ENCODE results near the gene GNAT2. TPM values are rescaled to one million over a fixed set of nuclear protein-coding genes. Genes with fewer than 3 reads are reported as not detected.

The GNAT2 gene
- polyA plus RNA-seq, 3 donors: 0.20 TPM; not detected in 2

GRCh38 chr1:109643385-109644230, 24.2 kb upstream of the GNAT2 start:
- DNase-seq: peak; percentile 70

GRCh38 chr1:109642626-109643025, 23.2 kb upstream of the GNAT2 start:
- DNase-seq: no peak

GRCh38 chr1:109641861-109642260, 22.4 kb upstream of the GNAT2 start:
- DNase-seq: no peak

DNA sequence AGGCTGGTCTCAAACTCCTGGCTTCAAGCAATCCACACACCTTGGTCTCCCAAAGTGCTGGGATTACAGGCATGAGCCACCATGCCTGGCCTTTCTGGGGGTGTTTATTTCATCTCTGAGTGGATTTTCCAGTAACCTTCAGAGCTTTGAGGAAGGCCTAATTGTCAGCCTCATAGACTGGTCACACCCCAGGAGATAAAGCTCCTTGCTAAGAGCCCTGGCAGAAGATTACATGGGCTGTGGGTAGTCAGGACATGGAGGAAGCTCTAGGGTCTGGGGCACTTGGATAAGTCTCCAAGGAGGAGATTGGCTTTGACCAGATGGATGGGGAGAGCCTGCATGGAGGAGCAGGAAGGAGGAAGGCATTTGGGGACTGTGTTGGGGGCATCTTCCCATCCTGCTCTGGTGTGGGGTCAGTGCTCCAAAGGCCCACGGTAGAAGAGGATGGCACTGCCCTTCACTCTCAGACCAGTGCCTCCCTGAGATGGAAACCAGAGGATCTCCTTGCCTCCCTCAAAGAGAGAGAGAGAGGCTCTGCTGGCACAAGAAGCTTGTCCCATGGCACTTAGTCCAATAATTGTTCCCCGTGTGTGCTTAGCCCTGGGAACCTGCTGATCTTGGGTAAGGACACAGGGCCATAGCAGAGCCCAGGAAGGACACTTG, 21.8 kb upstream of the GNAT2 start:
- DNase-seq: no peak

DNA sequence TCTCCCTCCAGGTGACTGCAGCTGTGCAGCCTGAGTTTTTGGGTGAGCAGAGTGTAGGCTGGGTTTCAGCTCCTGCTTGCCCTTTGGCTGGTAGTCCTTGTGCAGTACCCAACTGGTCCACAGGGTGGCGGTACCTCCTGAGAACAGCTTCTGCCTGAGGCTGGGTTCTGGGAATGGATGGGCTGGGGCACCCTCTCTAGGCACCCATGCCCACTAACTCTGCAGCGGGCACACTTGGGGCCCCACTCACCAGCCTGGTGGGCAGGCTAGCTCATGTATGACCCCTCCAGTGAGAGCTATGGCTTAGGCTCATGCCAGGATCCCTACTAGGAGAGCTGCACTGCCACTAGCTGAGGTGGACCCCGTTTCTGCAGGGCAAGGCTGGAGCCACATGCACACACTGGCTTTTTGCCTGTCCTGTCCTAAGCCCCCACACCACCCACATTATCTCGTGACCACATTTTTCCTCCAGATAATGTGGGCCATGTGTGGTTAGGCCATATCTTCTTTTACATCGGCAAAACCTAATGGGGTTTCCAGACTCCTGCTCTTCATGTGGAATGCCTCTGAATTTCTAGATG, 21.0 kb upstream of the GNAT2 start:
- DNase-seq: no peak

- no peak for DNase-seq
These were observed 20.4 kb upstream of the GNAT2 start for GRCh38 chr1:109639841-109640184.

DNA sequence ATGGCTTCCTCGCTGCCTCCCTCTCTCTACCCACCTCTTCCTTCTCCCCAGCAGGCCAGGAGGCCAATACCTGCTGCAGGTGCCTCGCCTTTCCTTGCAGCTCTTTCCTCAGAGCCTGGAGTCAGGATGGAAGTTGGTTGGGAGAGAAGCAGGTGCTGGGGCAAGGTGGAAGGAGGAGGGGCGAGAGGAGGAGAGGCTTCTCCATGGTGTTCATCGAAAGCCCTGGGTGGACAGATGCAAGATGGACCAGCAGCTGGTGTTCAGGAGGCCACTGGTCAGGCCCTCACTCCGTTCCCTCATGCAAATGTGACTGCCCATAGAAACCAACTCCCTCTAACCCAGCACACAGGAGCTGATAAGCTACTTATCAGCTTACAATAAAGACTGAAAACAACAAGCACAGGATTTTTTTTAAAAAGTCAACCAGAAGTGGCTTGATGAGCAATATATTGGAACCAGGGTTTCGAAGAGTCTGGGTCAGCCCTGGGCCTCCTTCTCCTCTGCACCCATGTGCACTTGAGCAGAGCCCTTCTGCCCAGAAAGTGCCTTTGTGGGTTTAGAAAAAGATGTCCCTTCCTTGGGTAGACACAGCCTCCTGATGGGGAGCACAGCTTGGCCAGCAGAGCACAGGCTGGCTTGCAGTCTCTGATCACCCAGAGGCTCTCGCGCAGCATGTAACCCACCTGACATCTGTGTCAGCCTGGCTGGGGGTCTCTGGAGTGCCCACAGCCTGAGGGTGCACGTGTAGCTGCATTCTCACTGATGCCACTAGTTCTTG, 19.8 kb upstream of the GNAT2 start:
- no peak for DNase-seq

DNA sequence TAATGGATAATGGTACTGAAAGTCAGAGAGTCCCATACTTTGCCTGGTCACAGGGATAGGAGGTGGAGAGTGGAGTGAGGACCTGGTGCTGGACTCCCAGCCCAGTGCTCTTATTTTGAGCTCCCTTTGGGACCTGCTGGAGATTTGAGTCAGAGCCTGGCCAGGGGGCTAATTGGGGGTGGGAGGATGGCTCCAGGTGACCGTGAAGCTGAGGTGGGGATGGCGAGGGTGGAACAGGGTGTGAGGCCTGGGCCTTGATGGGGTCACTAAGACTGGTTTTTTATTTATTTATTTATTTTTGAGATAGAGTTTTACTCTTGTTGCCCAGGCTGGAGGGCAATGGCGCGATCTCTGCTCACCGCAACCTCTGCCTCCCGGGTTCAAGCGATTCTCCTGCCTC, 18.0 kb upstream of the GNAT2 start:
- DNase-seq: no peak

DNA sequence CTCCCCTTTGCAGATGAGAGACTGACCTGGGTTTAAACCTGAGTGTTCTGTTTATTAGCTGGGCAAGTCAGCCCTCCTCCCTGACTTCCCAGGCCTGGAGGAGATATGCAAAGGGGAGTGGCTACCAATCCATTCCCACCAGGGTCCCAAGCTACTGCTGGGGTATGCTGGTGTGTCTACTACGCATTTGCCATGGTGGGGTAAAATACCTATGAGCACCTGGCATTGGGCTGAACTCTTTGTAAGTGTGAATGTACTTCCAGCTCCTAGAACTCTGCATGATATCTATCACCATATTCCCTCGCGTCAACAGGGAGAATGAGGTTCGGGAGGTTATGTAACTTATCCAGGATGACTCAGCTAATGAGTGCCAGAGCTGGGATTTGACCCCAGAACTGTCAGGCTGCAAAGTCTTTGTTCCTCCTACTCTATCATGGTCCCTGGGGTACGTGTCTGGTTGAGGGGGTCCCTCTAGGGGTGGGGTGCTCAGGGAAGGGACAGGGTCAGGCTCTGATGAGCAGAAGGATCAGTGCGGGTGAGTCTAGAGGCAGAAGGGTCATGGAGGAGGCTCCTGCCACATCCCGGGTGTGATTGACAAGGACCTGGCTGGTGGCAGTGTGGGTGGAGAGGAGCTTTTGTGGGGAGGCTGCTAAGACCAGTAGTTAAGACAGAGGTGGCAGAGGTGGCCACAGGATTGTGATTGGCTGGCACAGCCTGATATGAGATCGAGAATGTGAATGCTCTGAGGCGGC, 17.0 kb upstream of the GNAT2 start:
- no peak for DNase-seq

- DNase-seq: no peak
These were observed 16.4 kb upstream of the GNAT2 start for GRCh38 chr1:109635862-109636200.

DNA sequence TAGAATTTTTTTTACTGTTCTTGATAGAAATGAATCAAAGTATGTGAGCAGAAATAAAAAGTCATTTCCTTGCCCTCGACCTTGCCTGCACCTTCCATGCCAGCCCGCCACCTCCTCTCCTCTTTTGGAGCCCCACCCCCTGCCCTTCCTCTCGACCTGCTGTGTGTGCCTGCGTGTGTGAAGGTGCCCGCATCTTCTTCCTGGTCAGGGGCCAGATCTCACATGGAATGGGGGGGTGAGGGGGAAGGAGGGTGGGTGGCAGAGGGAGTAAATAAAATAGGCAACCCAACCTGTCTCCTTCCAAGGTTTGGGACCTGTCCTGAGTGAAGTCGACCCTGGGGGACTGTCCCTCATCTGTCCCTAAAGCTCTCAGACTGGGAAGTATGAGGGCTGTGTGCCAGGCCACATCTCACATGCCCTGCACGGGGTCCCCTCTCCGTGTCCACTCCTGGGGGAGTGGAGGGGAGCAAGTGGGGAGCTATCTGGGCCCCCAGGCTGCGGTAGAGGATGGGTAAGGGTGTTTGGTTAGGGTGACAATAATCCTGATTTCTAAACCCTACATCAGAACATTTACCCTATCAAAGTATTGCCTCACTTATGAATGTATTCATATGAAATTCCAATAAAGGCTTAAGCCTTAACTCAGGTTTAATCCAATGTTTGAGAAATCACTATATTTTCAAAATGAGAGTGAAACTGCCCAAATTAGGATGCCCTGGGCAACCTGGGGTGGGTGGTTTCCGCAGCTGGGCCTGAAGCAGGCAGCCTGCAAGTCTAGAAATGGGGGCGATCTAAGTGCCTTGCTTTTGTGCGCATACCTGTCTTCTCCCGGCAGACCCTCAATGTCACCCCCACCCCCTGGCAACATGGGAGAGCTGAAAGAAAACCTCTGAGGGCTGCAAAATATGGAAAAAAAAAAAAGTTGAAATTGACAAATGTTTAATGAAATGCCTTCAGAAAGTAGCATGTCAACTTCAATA, 15.6 kb upstream of the GNAT2 start:
- DNase-seq: no peak

DNA sequence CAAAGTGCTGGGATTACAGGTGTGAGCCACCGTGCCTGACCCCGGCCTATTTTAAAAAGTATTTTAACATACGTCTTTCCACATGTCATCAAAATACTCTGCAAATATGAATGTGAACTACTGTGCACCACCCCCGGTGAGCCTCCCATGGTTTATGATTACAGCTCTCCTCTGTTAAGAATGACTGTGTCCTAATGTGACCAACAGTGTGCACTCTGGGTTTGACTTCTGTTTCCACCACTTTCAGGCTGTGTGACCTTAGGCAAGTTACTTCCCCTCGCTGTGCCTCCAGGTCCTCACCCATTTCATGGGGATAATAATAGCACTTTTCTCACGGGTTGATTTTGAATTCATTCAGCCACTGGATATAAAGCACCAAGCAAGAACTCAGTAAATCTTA, 14.9 kb upstream of the GNAT2 start:
- no peak for DNase-seq

GRCh38 chr1:109632671-109633346, 13.4 kb upstream of the GNAT2 start:
- no peak for DNase-seq

DNA sequence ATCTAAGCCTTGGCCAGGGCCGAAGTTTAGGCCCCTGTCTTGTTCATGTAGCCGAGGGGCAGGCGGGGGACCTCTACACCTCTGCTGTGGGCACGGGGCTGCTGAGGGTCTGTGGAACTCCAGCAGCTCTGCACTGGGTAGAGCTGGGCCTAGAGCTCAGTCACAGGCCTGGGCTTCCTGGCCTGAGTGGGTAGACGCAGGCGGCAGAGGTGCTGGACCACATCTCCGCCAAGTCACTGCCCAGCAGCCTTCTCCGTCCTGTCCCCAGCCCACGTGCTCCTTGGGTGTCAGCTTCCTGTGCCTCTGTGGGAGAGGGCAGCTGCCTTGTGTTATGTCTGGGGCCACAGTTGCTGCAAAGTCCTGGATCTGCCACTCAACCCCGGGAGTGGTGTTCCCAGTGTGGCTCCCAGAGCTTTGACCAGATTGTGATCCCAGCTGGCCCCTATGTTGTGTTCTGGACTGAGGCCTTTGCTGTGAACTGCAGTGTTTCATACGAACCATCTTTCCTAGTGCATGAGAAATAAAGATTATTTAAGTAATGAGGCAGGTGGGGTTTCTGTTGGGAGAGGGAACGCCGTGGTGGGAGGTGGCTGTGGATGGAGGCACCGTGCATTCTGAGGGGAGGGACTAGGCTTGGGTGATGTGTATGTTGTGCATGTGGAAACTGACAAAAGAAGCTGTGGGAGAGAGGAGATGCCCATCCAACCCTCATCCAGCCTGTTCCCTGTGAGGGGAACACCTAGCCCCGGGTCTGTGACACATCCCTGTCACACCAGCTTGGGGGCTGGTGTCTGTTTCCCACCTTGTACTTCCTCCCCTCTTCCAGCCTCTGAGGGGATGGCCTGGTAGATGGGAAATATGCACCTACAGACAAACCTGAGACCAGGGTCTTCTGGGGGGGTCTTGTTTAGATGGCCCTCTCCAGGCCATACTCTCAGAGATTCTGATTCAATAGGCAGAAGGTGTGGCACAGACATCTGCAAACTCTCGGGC, 12.4 kb upstream of the GNAT2 start:
- DNase-seq: no peak

DNA sequence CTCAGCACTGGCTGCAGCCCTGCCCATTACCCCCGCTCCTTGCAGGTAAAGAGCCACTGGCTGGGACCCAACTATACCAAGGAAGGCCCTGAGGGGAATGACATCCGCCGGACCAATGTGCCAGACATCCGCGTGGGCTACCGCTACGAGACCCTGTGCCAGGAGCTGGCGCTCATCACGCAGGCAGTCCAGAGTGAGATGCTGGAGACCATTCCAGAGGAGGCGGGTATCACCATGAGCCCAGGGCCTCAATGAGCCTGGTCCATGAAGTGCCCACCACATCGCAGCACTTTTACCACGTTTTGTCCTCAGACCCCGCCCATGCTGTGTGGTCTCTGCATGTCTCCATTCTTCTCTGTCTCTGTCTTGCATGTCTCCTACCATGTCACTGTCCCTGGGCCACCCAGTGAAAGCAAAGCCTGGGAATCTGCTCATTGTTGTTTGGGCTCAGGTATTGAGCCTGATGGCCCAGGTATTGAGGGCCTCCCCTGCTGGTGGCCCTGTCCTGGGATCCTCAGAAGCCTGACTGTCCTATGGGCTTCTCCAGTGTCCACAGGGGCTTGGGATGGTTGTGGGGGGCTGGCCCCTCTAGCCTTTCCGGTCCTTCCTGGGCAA, 11.6 kb upstream of the GNAT2 start:
- DNase-seq: no peak

- DNase-seq: no peak
These were observed 10.9 kb upstream of the GNAT2 start for GRCh38 chr1:109630081-109630897.

DNA sequence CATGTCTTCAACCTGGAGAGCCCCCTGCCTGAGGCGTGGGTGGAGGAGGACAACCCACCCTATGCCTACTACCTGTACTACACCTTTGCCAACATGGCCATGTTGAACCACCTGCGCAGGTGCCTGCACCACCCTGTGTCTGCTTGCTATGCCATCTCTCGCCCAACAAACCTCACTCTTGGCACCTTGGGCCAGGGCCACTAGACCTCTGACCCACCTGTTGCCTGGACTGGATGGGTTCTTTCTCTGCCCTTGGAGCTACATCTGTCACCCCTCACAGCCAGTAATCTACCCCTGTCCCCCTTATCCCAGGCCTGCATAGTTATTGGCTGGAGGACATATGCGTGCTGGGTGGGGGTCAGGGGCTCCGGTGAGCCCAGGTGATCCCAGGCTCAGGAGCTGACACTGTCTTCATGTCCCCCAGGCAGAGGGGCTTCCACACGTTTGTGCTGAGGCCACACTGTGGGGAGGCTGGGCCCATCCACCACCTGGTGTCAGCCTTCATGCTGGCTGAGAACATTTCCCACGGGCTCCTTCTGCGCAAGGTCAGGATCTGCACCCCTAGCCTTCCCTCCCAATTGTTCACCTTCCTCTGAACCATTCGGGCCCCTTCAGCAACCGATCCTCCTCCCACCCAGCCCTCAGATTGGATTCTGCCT, 10.1 kb upstream of the GNAT2 start:
- DNase-seq: no peak
